ENCODE data around the gene ZMIZ1. TPM values are rescaled to one million over a fixed set of nuclear protein-coding genes. Genes with fewer than 3 reads are reported as not detected.

The ZMIZ1 gene
- total RNA-seq, 2 donors from 2014 or later, result 51.4 to 58.0 TPM

DNA sequence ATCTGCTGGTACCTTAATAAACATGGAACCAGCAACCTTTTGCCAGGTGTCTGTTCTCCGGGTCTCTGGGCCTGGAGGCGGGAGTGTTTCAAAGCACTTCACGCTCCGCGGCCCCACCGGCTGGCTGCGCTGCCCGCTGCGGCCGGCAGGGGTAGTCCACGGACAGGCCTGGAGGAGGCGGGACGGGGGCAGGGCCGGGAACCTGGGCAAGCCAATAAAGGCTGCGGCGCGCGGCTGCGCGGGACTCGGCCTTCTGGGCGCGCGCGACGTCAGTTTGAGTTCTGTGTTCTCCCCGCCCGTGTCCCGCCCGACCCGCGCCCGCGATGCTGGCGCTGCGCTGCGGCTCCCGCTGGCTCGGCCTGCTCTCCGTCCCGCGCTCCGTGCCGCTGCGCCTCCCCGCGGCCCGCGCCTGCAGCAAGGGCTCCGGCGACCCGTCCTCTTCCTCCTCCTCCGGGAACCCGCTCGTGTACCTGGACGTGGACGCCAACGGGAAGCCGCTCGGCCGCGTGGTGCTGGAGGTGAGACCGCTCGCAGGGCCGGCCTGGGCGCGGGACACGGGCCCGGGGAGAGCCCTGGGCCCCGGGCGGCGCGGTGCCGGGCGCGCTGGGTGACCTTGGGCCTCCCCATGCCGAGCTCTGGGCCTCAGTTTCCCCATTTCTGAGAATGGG lies 278.6 kb downstream of the ZMIZ1 start, which contains the start of gene PPIF:
PPIF (plus strand) TSS at position 244 of the 668 bp plus-strand sequence; CDS start at position 324, 80 bp downstream.
- intact Hi-C loops (cut with DNase I), result no loop called here
- DNase-seq, result peak; percentile 97
- peak; percentile 93 to 94 for ATAC-seq

GRCh38 chr10:79347894-79348639 lies 279.3 kb downstream of the ZMIZ1 start:
- ATAC-seq, result peak; percentile 76 to 80
- peak; percentile 85 for DNase-seq
- intact Hi-C loops (cut with DNase I), result no loop called here

GRCh38 chr10:79348640-79348988 lies 279.8 kb downstream of the ZMIZ1 start:
- intact Hi-C loops (cut with DNase I), result no loop called here
- no peak for DNase-seq
- no peak for ATAC-seq

DNA sequence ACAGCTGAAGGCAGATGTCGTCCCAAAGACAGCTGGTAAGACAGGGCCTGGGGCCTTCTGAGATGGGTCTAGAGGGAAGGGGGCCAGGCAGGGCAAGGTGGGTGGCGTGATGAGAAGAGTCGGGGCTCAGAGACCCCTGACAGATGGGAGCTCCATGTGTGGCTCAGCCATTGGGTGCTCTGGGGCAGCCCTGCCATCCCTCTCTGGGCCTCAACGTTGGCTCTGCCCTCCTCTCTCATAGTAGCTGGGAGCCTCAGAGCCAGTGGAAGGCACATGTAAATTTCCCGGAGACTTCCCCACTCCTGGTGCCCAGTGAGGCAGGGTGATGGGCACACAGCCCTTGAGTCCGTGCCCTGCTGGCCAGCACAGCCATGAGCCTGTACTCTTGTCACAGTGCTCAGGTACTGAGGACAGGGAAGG lies 280.3 kb downstream of the ZMIZ1 start:
- no peak for ATAC-seq
- intact Hi-C loops (cut with DNase I), result no loop called here

DNA sequence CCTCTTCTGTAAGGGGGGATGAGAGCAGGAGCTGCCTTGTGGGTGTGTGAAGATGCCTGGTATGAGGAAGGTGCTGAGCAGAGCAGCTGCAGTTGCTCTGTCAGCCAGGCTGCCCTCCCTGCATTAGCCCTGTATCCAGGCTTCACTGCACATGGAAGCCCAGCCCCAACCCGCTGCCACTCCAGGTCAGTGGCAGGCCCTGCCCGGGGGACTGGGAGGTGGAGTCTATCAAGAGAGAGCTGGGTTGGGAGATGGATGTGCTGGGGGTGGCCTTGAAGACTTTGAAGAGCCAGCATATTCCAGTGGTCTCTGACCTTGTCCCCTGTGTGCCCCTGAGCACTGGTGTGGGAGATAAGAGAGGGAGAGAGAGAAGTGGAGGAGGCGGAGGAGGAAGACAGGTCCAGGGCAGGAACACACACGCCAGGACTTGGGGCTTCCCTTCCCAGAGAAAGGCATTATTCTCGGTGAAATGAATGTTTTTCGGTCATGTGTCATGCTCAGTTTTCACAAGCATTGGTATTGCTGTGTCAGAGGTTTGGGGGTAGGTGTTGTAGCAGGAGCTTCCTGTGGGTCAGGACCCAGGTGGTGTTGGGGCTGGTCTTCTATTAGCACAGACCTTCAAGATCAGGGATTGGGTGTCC lies 281.1 kb downstream of the ZMIZ1 start:
- intact Hi-C loops (cut with DNase I), result no loop called here
- DNase-seq, result no peak
- ATAC-seq, result no peak

More for the DNA sequence above, 280.3 kb downstream of the ZMIZ1 start:
- DNase-seq, result no peak

- intact Hi-C loops (cut with DNase I), result no loop called here
- DNase-seq (no peak), ATAC-seq (no peak)
Observed at GRCh38 chr10:79350407-79351154, 281.8 kb downstream of the ZMIZ1 start.

DNA sequence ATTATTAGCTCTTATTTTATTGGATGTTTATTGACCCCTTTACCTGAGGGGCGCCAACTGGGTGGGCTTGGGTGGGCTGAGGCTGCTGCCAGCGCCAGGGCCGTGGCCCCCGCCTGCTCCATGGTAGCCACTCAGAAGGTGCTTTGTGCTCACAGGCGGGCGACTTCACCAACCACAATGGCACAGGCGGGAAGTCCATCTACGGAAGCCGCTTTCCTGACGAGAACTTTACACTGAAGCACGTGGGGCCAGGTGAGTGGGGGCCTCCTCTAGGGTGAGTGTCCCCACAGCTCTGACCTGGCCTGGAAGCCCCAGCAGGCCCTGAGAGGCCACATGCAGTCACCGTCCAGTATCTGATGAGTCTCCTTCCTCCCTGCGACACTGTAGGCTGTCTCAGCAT lies 282.6 kb downstream of the ZMIZ1 start:
- ATAC-seq, result no peak
- no peak for DNase-seq
- intact Hi-C loops (cut with DNase I), result no loop called here

DNA sequence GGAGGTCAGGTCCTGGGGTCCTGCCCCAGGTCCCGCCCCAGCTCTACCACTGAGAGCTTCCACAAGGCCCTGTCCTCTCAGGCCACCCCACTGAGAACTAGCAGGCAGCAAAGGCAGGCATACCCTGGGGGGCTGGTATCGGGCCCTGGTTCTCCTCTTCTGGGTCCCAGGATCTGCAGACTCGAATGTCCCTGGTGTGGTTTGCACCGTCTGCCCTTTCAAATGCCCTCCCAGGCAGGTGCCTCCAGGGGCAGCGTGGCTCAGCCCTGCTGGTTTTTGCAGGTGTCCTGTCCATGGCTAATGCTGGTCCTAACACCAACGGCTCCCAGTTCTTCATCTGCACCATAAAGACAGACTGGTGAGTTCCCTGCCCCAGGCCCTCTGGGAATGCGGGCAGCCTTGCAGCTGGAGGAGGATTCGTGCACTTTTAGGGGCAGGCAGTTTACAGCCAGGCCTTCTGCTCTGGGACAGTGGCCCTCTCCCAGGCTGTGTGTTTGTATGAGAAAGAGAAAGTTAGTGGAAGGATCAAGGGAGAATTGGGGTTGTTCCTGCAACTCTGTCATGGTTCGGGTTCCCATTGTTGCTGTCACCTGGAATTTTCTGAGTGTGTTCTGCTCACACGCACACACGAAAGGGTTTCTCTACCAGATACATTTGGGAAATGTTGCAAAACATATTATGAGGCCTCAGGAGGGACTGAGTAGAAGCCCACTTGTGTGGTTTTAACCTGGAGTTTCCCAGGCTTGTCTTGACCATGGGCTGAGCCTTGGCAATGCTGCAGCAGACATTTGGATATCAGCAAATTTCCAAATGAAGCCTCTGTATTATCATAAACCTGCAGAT lies 283.5 kb downstream of the ZMIZ1 start:
- no peak for ATAC-seq
- DNase-seq, result no peak

DNA sequence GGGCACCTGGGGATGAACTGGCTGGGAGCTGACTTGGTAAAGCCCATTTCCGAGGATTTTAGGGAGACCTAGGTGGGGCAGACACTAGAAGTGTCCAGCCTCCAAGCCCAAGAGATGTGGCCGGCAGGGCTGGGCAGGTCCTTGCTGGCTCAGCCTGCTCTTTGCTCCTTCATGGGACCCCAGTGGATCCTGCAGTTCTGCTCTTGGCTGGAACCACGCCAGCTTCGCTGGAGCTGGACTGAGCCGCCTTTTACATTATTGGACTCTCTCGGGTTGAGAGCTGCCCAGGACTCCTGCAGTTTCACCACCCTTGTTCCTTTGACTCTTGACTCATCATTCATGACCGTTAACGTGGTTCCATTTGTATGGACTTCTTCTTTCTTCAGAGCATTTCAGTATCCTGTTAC lies 284.2 kb downstream of the ZMIZ1 start:
- DNase-seq (no peak), ATAC-seq (no peak)
- intact Hi-C loops (cut with DNase I), result no loop called here

More for the DNA sequence above, 283.5 kb downstream of the ZMIZ1 start:
- intact Hi-C loops (cut with DNase I), result no loop called here

DNA sequence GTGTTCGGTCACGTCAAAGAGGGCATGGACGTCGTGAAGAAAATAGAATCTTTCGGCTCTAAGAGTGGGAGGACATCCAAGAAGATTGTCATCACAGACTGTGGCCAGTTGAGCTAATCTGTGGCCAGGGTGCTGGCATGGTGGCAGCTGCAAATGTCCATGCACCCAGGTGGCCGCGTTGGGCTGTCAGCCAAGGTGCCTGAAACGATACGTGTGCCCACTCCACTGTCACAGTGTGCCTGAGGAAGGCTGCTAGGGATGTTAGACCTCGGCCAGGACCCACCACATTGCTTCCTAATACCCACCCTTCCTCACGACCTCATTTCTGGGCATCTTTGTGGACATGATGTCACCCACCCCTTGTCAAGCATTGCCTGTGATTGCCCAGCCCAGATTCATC lies 285.0 kb downstream of the ZMIZ1 start:
- intact Hi-C loops (cut with DNase I), result no loop called here
- DNase-seq (no peak), ATAC-seq (no peak)

GRCh38 chr10:79354141-79354540 lies 285.4 kb downstream of the ZMIZ1 start:
- DNase-seq (no peak), ATAC-seq (no peak)
- intact Hi-C loops (cut with DNase I), result no loop called here

DNA sequence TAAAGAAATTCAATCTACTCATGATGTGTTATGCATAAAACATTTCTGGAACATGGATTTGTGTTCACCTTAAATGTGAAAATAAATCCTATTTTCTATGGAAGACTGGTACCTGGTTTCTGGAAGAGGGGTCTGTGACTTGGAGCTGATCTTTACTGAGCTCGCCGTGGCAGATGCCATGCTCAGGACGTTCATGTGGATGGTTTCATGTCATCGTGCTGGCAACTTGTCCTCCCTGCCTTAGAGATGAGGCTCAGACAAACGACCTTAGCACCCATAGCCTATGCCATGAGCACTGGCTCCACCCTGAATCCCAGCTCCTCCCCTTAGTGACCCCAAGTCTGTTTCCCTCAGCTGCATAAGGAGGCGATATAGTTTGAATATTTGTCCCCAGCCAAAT lies 285.8 kb downstream of the ZMIZ1 start:
- intact Hi-C loops (cut with DNase I), result no loop called here
- DNase-seq, result no peak
- ATAC-seq, result no peak

DNA sequence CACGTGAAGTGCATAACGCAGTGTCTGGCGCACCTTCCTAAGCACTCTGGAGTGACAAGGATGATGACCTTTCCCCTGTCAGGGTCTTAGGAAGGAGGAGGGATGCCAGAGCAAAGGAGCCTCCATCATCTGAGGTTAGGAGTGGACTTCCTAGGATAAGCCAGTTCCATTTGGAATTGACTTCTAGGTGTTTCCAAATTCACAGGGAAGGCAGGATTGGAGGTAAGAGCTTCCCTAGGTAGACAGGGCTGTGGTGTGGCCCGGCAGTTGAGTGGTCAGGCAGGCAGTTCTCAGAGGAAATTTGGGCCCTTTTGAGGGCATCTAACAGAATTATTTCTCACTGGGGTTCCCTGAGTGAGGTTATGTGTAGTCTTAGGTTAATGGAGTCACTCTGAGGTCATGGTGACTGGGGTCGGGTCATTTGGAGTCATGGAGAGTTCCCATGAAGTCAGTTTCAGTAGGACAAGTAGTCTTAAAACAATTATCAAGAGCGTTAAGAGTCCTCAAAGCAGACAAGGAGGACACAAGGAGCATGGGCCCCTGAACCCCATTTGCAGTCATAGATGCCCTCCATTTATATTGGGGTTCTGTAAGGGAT lies 286.8 kb downstream of the ZMIZ1 start:
- intact Hi-C loops (cut with DNase I), result no loop called here
- DNase-seq (no peak), ATAC-seq (no peak)

- intact Hi-C loops (cut with DNase I), result no loop called here
- ATAC-seq (no peak), DNase-seq (no peak)
Observed at GRCh38 chr10:79356104-79356503, 287.3 kb downstream of the ZMIZ1 start.

GRCh38 chr10:79357180-79357579 lies 288.4 kb downstream of the ZMIZ1 start:
- DNase-seq (no peak), ATAC-seq (no peak)
- intact Hi-C loops (cut with DNase I), result no loop called here

DNA sequence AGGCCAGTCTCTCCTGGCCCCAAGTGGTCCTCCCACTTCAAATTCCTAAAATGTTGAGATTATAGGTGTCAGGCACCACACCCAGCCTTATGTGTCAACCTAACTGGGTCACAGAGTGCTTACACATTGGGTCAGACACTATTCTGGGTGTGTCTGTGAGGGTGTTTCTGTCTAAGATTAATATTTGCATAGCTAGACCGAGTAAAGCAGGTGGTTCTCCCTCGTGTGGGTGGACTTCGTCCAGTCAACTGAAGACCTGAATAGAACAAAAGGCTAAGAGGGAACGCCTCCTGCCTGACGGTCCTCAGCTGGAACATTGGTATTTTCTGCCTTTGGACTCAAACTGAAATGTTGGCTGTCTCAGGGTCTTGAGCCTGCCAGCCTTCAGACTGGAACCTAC lies 290.0 kb downstream of the ZMIZ1 start:
- DNase-seq (no peak), ATAC-seq (peak in 1 of 2 donors; percentile 10)
- intact Hi-C loops (cut with DNase I), result no loop called here

DNA sequence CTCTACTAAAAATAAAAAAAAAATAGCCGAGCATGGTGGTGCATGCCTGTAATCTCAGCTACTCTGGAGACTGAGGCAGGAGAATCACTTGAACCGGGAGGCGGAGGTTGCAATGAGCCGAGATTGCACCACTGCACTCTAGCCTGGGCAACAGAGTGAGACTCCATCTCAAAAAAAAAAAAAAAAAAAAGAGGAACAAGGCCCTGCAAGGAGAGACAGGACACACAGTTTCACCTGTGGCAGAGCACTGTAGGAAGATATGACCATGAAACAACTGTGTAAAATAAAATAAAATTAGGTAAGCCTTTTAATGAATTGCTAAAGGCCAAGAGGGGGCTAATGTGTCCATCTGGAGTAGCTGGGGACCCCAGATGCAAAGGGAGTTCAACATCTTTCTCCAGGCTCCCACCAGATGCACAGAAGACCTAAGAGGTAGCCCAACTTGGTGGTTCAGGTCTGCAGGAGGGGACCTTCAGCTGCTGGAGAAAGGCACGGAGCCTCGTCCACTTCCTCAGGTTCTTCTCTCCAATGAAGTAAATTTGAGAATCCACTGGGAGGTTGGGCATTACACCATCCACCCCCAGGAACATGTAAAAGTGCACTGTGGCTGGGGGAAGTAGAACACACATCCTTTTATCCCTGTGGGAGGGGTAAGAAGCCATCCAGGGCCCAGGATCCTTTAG lies 291.2 kb downstream of the ZMIZ1 start:
- intact Hi-C loops (cut with DNase I), result no loop called here
- no peak for DNase-seq
- ATAC-seq, result no peak

All from left cardiac atrium (tissue), 4 donors.